K562 (cell line): ENCODE measurements around the gene RPL15. TPM values are rescaled to one million over a fixed set of nuclear protein-coding genes. Genes with fewer than 3 reads are reported as not detected.

Source experiments
- CHD7 ChIP-seq: fragments of 200-600 bp; sonication (generic); IDR thresholded peaks from one replicate; pipeline ENCODE4 v1.6.1; 2012; ENCODE audit warnings: mild to moderate bottlenecking, low read depth, low read length, inconsistent platforms
- polyA plus RNA-seq, 8 experiments: library from polyadenylated mRNA; depleted of rRNA in 4 of 8; stranded (reverse) in 5 of 8; unstranded in 3 of 8; fragments of >200 nt; fragmentation: Nextera tagmentation in 2 of 8; fragmentation: Illumina TruSeq in 1 of 8; extraction: Ambion mirVana in 2 of 8; extraction: Trizol in 1 of 8; gene quantifications; 2 replicates each; pipeline versions ENCODE4 v1.2.1 to v1.2.3, GENCODE V29; 2011 to 2014; ENCODE audit warnings: inconsistent platforms in 1 of 8, missing spikeins in 1 of 8
- total RNA-seq, 7 experiments: library from RNA; depleted of rRNA in 6 of 7; stranded (reverse); fragments of >200 nt in 6 of 7; fragmentation: Illumina TruSeq in 2 of 7; extraction: Trizol in 2 of 7; gene quantifications; 2 replicates each; pipeline versions ENCODE4 v1.2.1 to v1.2.3, GENCODE V29; 2011 to 2021; ENCODE audit warnings: low replicate concordance in 1 of 7

Gene RPL15
- total and polyA plus RNA-seq, 9 of the 15 experiments (the other 6 are each of a cell fraction or from before 2014, with no cell fraction given), result 2,393 to 8,850 (median 3,928) TPM

DNA sequence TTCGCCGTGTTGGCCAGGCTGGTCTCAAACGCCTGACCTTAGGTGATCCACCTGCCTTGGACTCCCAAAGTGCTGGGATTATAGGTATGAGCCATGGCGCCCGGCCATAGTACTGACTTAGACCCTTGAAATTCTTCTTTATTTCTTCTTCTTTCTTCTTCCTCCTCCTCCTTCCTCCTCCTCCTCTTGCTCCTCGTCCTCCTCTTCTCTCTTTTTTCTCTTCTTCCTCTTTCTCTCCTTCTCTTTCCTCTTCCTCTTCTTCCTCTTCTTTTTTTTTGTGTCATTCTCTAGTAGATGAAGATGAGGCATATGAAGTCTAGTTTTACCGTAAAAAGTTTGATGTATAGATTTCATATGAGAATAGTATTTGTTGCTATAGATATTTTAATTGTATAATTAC lies 9.3 kb downstream of the RPL15 start (continued):
- no peak for TF ChIP-seq CHD7
